HepG2 (cell line): ENCODE data around the gene SCGB3A2. TPM values are rescaled to one million over a fixed set of nuclear protein-coding genes. Genes with fewer than 3 reads are reported as not detected.

Experiments
- ATAC-seq: fragments of 200-7000 bp; cut with Tn5 transposase; 3 replicates; pipeline ENCODE4 v1.9.1; 2020; ENCODE audit warnings: mild to moderate bottlenecking, moderate library complexity
- BruUV-seq: library from RNA; stranded (reverse); fragments of 400-500 nt; replicated peaks from 2 replicates; lab custom pipeline; 2021; lab: Mats Ljungman, UMichigan
- CTCF ChIA-PET: fragments of 300-600 bp; formaldehyde crosslinking; extraction: SDS; loops from one replicate; lab custom pipeline; 2021; ENCODE audit warnings: low total read pairs, inconsistent platforms, low intra/inter-chr PET ratio; lab: Yijun Ruan, JAX
- POLR2A ChIA-PET: fragments of 350-600 bp; sonication (Branson Sonifier 250); formaldehyde crosslinking; loops from one replicate; lab custom pipeline; 2020; ENCODE audit warnings: antibody characterized with exemption, inconsistent platforms; lab: Yijun Ruan, JAX
- DNase-seq: peaks from one replicate; pipeline ENCODE4 v3.0.0-alpha.2; 2015; ENCODE audit warnings: low spot score
- FAIRE-seq: peaks from 3 replicates; lab custom pipeline; 2011; peaks lifted over from hg19 to GRCh38; lab: Jason Lieb, UNC
- H2AFZ ChIP-seq: one replicate; pipeline ENCODE4 v1.6.1; 2011; ENCODE audit warnings: low read length, inconsistent platforms
- H3K27ac ChIP-seq: fragments of 300-600 bp; 3 replicates; pipeline ENCODE4 v1.8.0; 2011; ENCODE audit warnings: mixed run types, mild to moderate bottlenecking, mixed read lengths, low read length, inconsistent platforms; ENCODE audit not compliant: insufficient read depth; ENCODE audit errors: extremely low read length
- H3K27me3 ChIP-seq, 2 experiments: fragments of 200-600 bp in 1 of 2; 2 replicates in 1 of 2; 3 replicates in 1 of 2; pipeline versions ENCODE4 v1.6.0 to v1.8.0; 2011; ENCODE audit warnings: low read length in 2 of 2, mild to moderate bottlenecking in 2 of 2, moderate library complexity in 2 of 2, inconsistent platforms in 1 of 2; ENCODE audit not compliant: insufficient read depth in 2 of 2, control insufficient read depth in 1 of 2
- H3K36me3 ChIP-seq, 2 experiments: fragments of 200-600 bp in 1 of 2; replicated peaks in 1 of 2; 2 replicates in 1 of 2; 3 replicates in 1 of 2; pipeline versions ENCODE4 v1.5.1 to v1.8.0; 2011; ENCODE audit warnings: low read length in 2 of 2, inconsistent platforms in 1 of 2; ENCODE audit not compliant: insufficient read depth in 2 of 2, control insufficient read depth in 1 of 2
- H3K4me1 ChIP-seq: 2 replicates; pipeline ENCODE4 v1.5.1; 2012; ENCODE audit warnings: low read length, inconsistent platforms; ENCODE audit not compliant: insufficient read depth
- H3K4me2 ChIP-seq: 2 replicates; pipeline ENCODE4 v1.6.0; 2011; ENCODE audit warnings: low read depth, low read length, inconsistent platforms
- H3K4me3 ChIP-seq, 3 experiments: fragments of 200-600 bp in 1 of 3; sonication (generic), shearing (Covaris generic) in 1 of 3; replicated peaks in 1 of 3; 2 replicates each; pipeline ENCODE4 v1.5.1; 2011 to 2016; ENCODE audit warnings: low read length in 3 of 3, inconsistent platforms in 2 of 3, low read depth in 2 of 3, mild to moderate bottlenecking in 2 of 3, control low read depth in 1 of 3, mixed read lengths in 1 of 3; ENCODE audit not compliant: insufficient read depth in 1 of 3
- H3K79me2 ChIP-seq: one replicate; pipeline ENCODE4 v1.6.1; 2011; ENCODE audit warnings: low read length, inconsistent platforms; ENCODE audit not compliant: insufficient read depth
- H3K9ac ChIP-seq: 2 replicates; pipeline ENCODE4 v1.6.0; 2011; ENCODE audit warnings: mild to moderate bottlenecking, low read depth, low read length, inconsistent platforms; ENCODE audit not compliant: insufficient read depth
- H3K9me3 ChIP-seq: 2 replicates; pipeline ENCODE4 v1.5.1; 2012; ENCODE audit warnings: mild to moderate bottlenecking, low read length
- H4K20me1 ChIP-seq: 2 replicates; pipeline ENCODE4 v1.6.0; 2011; ENCODE audit warnings: inconsistent platforms, mild to moderate bottlenecking, low read length, moderate library complexity; ENCODE audit not compliant: insufficient read depth
- ARID4A ChIP-seq: sonication (generic); formaldehyde crosslinking; IDR thresholded peaks from 2 replicates; pipeline ENCODE4 v1.5.0; 2020; ENCODE audit warnings: mild to moderate bottlenecking, missing genetic modification reagents, borderline replicate concordance
- HNF4G ChIP-seq, 2 experiments: sonication (generic) in 1 of 2; formaldehyde crosslinking in 1 of 2; IDR thresholded peaks; 2 replicates each; pipeline versions ENCODE4 v1.4.0 to v1.6.1; 2011 to 2020; ENCODE audit warnings: borderline replicate concordance in 2 of 2, low read depth in 2 of 2, mild to moderate bottlenecking in 2 of 2, low read length in 1 of 2, missing genetic modification reagents in 1 of 2, moderate library complexity in 1 of 2
- KLF15 ChIP-seq: sonication (generic); formaldehyde crosslinking; IDR thresholded peaks from 2 replicates; pipeline ENCODE4 v1.8.1; 2023; ENCODE audit warnings: borderline replicate concordance, mild to moderate bottlenecking, inconsistent platforms, missing genetic modification reagents, mixed read lengths
- REL ChIP-seq: sonication (generic); formaldehyde crosslinking; conservative IDR thresholded peaks from 2 replicates; pipeline ENCODE4 v1.8.0; 2022; ENCODE audit warnings: mild to moderate bottlenecking, missing genetic modification reagents, moderate library complexity
- SALL2 ChIP-seq: sonication (generic); formaldehyde crosslinking; IDR thresholded peaks from 2 replicates; pipeline ENCODE4 v1.8.1; 2023; ENCODE audit warnings: mild to moderate bottlenecking, missing genetic modification reagents, inconsistent platforms
- SKIL ChIP-seq: sonication (generic); formaldehyde crosslinking; IDR thresholded peaks from 2 replicates; pipeline ENCODE4 v1.8.0; 2022; ENCODE audit warnings: missing genetic modification reagents, mild to moderate bottlenecking, moderate library complexity, borderline replicate concordance
- SSRP1 ChIP-seq: IDR thresholded peaks from 2 replicates; pipeline ENCODE4 v1.6.1; 2016; ENCODE audit warnings: control low read depth
- TBL1XR1 ChIP-seq: fragments of 150-350 bp; IDR thresholded peaks from 2 replicates; pipeline ENCODE4 v1.6.1; 2014; ENCODE audit warnings: borderline replicate concordance, low read length; ENCODE audit not compliant: partially characterized antibody
- TERF1 ChIP-seq: sonication (generic); formaldehyde crosslinking; IDR thresholded peaks from 2 replicates; pipeline ENCODE4 v1.8.0; 2022; ENCODE audit warnings: mild to moderate bottlenecking, missing genetic modification reagents, moderate library complexity
- THAP11 ChIP-seq: IDR thresholded peaks from 2 replicates; pipeline ENCODE4 v1.6.1; 2016; ENCODE audit warnings: missing biosample characterization, missing genetic modification reagents
- ZBTB7A ChIP-seq: sonication (generic); formaldehyde crosslinking; IDR thresholded peaks from 2 replicates; pipeline ENCODE4 v1.8.0; 2022; ENCODE audit warnings: mild to moderate bottlenecking, missing genetic modification reagents
- ZNF678 ChIP-seq: sonication (generic); formaldehyde crosslinking; IDR thresholded peaks from 2 replicates; pipeline ENCODE4 v1.4.0; 2020; ENCODE audit warnings: mild to moderate bottlenecking, missing genetic modification reagents
- ZSCAN30 ChIP-seq: sonication (generic); formaldehyde crosslinking; IDR thresholded peaks from 2 replicates; pipeline ENCODE4 v1.5.0; 2020; ENCODE audit warnings: mild to moderate bottlenecking, missing genetic modification reagents
- WGBS: methylation state at CpG from one replicate; pipeline ENCODE4 v1.1.6; 2017; ENCODE audit warnings: low lambda C conversion rate; 5-methylcytosine and 5-hydroxymethylcytosine counted together
- in situ Hi-C: cut with HindIII; loops from 2 replicates; pipeline ENCODE4 v1.10.0; 2017; ENCODE audit warnings: low pct_unique_long_range_greater_than_20kb; ENCODE audit not compliant: extremely low pct_ligation_motif_present
- intact Hi-C: fragments of 100-400 bp; cut with micrococcal nuclease; formaldehyde crosslinking; loops from one replicate; pipeline ENCODE4 v1.10.0; 2022; ENCODE audit not compliant: unreplicated experiment
- polyA plus RNA-seq, 8 experiments: library from polyadenylated mRNA; depleted of rRNA in 3 of 8; stranded (reverse) in 7 of 8; unstranded in 1 of 8; fragments of >200 nt; fragmentation: Illumina TruSeq in 4 of 8; extraction: Trizol in 4 of 8; gene quantifications; 2 replicates each; pipeline versions ENCODE4 v1.2.1 to v1.2.3, GENCODE V29; 2011 to 2016; ENCODE audit warnings: low read depth in 4 of 8, missing spikeins in 1 of 8, mixed read lengths in 1 of 8; ENCODE audit not compliant: insufficient read depth in 1 of 8
- total RNA-seq, 5 experiments: library from RNA; depleted of rRNA; stranded (reverse); fragments of >200 nt; fragmentation: Illumina TruSeq; extraction: Trizol; gene quantifications; 2 replicates each; pipeline ENCODE4 v1.2.3, GENCODE V29; 2016; ENCODE audit warnings: low read depth in 1 of 5
- TF ChIP-seq, protein P1 (sequence below): sonication (generic); formaldehyde crosslinking; IDR thresholded peaks from 2 replicates; pipeline ENCODE4 v1.5.0; 2020; ENCODE audit warnings: mild to moderate bottlenecking, missing genetic modification reagents

SCGB3A2 gene
- total and polyA plus RNA-seq, 2 of the 13 experiments (the other 11 are each of a cell fraction or from before 2014, with no cell fraction given), result not detected

DNA sequence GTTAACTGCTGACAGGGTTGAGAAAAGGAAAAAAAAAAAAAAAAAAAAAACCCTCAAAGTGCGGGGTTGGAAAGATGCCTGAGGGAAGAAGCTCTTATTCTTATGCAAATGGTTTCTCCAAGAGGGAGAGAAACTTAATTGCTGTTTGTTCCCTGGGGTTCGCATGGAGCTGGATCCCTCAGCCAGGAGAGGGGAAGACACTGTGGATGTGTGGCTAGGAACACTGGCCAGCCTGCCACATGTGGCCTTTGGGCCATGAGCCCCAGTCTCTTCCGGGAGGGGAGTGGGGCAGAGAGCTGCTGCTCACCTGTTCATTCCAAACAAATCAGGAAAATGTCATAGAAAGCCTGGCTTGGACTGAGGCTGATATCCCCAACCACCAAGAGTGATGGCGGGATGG, 9.4 kb upstream of the SCGB3A2 start:
- ChIA-PET CTCF (no interaction called here), POLR2A (no interaction called here)
- no peaks in the 10 kb centered on the region for H3K36me3 ChIP-seq
- WGBS, result 31% methylated on average over 3 of the region's 4 CpGs
- no peaks in the 10 kb centered on the region for H3K9me3 ChIP-seq
- H3K4me3 ChIP-seq, result no peak overlapping the region
- no peak for DNase-seq
- no peak overlapping the region for H3K9ac ChIP-seq
- no peak for ATAC-seq
- no peaks in the 10 kb centered on the region for H4K20me1 ChIP-seq
- H3K4me2 ChIP-seq, result no peak overlapping the region
- H3K27me3 ChIP-seq, result no peaks in the 10 kb centered on the region
- intact Hi-C loops (no loop called here), in situ Hi-C loops (no loop called here)
- no peak for FAIRE-seq
- H3K79me2 ChIP-seq, result no peaks in the 10 kb centered on the region
- no peak overlapping the region for H3K27ac ChIP-seq
- H3K4me1 ChIP-seq, result no peaks in the 10 kb centered on the region
- no peak overlapping the region for H2AFZ ChIP-seq
- no TSS peak for BruUV-seq
- TF ChIP-seq ZSCAN30 (CRISPR knock-in tag), result no peak
- TF ChIP-seq, protein P1, sequence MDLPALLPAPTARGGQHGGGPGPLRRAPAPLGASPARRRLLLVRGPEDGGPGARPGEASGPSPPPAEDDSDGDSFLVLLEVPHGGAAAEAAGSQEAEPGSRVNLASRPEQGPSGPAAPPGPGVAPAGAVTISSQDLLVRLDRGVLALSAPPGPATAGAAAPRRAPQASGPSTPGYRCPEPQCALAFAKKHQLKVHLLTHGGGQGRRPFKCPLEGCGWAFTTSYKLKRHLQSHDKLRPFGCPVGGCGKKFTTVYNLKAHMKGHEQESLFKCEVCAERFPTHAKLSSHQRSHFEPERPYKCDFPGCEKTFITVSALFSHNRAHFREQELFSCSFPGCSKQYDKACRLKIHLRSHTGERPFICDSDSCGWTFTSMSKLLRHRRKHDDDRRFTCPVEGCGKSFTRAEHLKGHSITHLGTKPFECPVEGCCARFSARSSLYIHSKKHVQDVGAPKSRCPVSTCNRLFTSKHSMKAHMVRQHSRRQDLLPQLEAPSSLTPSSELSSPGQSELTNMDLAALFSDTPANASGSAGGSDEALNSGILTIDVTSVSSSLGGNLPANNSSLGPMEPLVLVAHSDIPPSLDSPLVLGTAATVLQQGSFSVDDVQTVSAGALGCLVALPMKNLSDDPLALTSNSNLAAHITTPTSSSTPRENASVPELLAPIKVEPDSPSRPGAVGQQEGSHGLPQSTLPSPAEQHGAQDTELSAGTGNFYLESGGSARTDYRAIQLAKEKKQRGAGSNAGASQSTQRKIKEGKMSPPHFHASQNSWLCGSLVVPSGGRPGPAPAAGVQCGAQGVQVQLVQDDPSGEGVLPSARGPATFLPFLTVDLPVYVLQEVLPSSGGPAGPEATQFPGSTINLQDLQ (CRISPR knock-in tag), result no peak
- TF ChIP-seq ZBTB7A, result no peak
- no peak for TF ChIP-seq SALL2
- TF ChIP-seq ZNF678 (CRISPR knock-in tag), result no peak
- no peak for TF ChIP-seq SSRP1 (CRISPR knock-in tag)
- no peak for TF ChIP-seq KLF15
- TF ChIP-seq TERF1, result no peak
- no peak for TF ChIP-seq ARID4A (CRISPR knock-in tag)
- TF ChIP-seq THAP11, result no peak
- no peak for TF ChIP-seq TBL1XR1
- no peak for TF ChIP-seq HNF4G (IDR thresholded peaks at IDR 0.05; ENCODE audit: borderline replicate concordance, low read depth, low read length)
- no peak for TF ChIP-seq HNF4G (CRISPR knock-in tag; IDR thresholded peaks at IDR 0.05; ENCODE audit: borderline replicate concordance, low read depth)
- TF ChIP-seq SKIL (CRISPR knock-in tag), result no peak
- no peak for TF ChIP-seq REL (CRISPR knock-in tag)
